ENCODE measurements around the gene SPRR2D. TPM values are rescaled to one million over a fixed set of nuclear protein-coding genes. Genes with fewer than 3 reads are reported as not detected.
"Not testable (repeated sequence)": the region's sequence is repeated elsewhere in the genome, so short reads cannot be mapped to it uniquely, and the experiment has no call there.

The SPRR2D gene
- total RNA-seq (2014; rRNA removed; shearing (Covaris generic); ENCODE audit: low replicate concordance): not detected in 2 replicates

- H3K9me3 ChIP-seq: no peaks in the 10 kb centered on the region
- H3K4me3 ChIP-seq: no peak within 1 kb of the TSS
- peaks cover 24% of the 10 kb centered on the region for H3K27me3 ChIP-seq
- no peaks in the 10 kb centered on the region for H3K36me3 ChIP-seq
- DNase-seq: no peak
Measured at GRCh38 chr1:153040950-153041631, at the start of gene SPRR2D. Gene SPRR2D (minus strand): TSS chr1:153041120. CDS start chr1:153040346, 774 bp downstream.

GRCh38 chr1:153087652-153088051 is 46.7 kb upstream of the SPRR2D start:
- H3K9me3 ChIP-seq: no peaks in the 10 kb centered on the region; the same call in 1 of the 2 replicates
- DNase-seq: no peak
- peaks cover 3% of the 10 kb centered on the region for H3K27me3 ChIP-seq
- H3K4me3 ChIP-seq: no peak overlapping the region
- H3K36me3 ChIP-seq: no peaks in the 10 kb centered on the region

GRCh38 chr1:153081736-153082135 is 40.8 kb upstream of the SPRR2D start:
- no peaks in the 10 kb centered on the region; the same call in 1 of the 2 replicates for H3K27me3 ChIP-seq
- no peak overlapping the region for H3K4me3 ChIP-seq
- 0 out of 2 replicates have a peak, but pooled peaks cover 1% of the 10 kb centered on the region for H3K9me3 ChIP-seq
- H3K36me3 ChIP-seq: no peaks in the 10 kb centered on the region
- no peak for DNase-seq

GRCh38 chr1:153072806-153073726 is 32.1 kb upstream of the SPRR2D start:
- H3K27me3 ChIP-seq: no peaks in the 10 kb centered on the region; the same call in 1 of the 2 replicates
- H3K4me3 ChIP-seq: no peak overlapping the region
- H3K36me3 ChIP-seq: no peaks in the 10 kb centered on the region
- no peaks in the 10 kb centered on the region for H3K9me3 ChIP-seq
- DNase-seq: no peak

- H3K9me3 ChIP-seq: no peaks in the 10 kb centered on the region
- peaks cover 5% of the 10 kb centered on the region for H3K27me3 ChIP-seq
- H3K4me3 ChIP-seq: no peak within 1 kb of the TSS
- DNase-seq: no peak
- no peaks in the 10 kb centered on the region for H3K36me3 ChIP-seq
Measured at GRCh38 chr1:153071511-153071910, 30.6 kb upstream of the SPRR2D start, which contains the start of gene SPRR2B. Gene SPRR2B (minus strand): TSS chr1:153071611. CDS start chr1:153070839, 772 bp downstream.

GRCh38 chr1:153070243-153070642 is 29.3 kb upstream of the SPRR2D start:
- Histone ChIP-seq H3K4me3 (no peak overlapping the region), H3K36me3 (no peaks in the 10 kb centered on the region), H3K9me3 (no peaks in the 10 kb centered on the region), H3K27me3 (peaks cover 8% of the 10 kb centered on the region)
- DNase-seq: no peak

GRCh38 chr1:153058826-153059784 is 18.2 kb upstream of the SPRR2D start:
- H3K9me3 ChIP-seq: no peaks in the 10 kb centered on the region
- H3K27me3 ChIP-seq: peaks cover 14% of the 10 kb centered on the region
- H3K4me3 ChIP-seq: no peak overlapping the region
- no peaks in the 10 kb centered on the region for H3K36me3 ChIP-seq
- DNase-seq: no peak

GRCh38 chr1:153058154-153058553 is 17.2 kb upstream of the SPRR2D start:
- DNase-seq: no peak
- H3K9me3 ChIP-seq: no peaks in the 10 kb centered on the region
- peaks cover 16% of the 10 kb centered on the region for H3K27me3 ChIP-seq
- H3K4me3 ChIP-seq: no peak overlapping the region
- H3K36me3 ChIP-seq: no peaks in the 10 kb centered on the region

GRCh38 chr1:153057375-153057774 is 16.5 kb upstream of the SPRR2D start, which contains the start of gene SPRR2A:
Gene SPRR2A (minus strand): TSS chr1:153057512. CDS start chr1:153056735, 777 bp downstream.
- Histone ChIP-seq H3K9me3 (no peaks in the 10 kb centered on the region), H3K27me3 (peaks cover 16% of the 10 kb centered on the region), H3K36me3 (no peaks in the 10 kb centered on the region), H3K4me3 (no peak within 1 kb of the TSS)
- DNase-seq: no peak

- not testable (repeated sequence) for H3K36me3 ChIP-seq, DNase-seq, H3K4me3 ChIP-seq, H3K9me3 ChIP-seq
- peaks cover 20% of the 10 kb centered on the region for H3K27me3 ChIP-seq
Measured at GRCh38 chr1:153056111-153056510, 15.2 kb upstream of the SPRR2D start.

- H3K27me3 ChIP-seq: peaks cover 16% of the 10 kb centered on the region
- no peak for DNase-seq
- H3K4me3 ChIP-seq: no peak overlapping the region
- H3K36me3 ChIP-seq: no peaks in the 10 kb centered on the region
- no peaks in the 10 kb centered on the region for H3K9me3 ChIP-seq
Measured at GRCh38 chr1:153049211-153049610, 8.3 kb upstream of the SPRR2D start.

GRCh38 chr1:153035211-153035610 is 5.7 kb downstream of the SPRR2D start:
- peaks cover 11% of the 10 kb centered on the region for H3K27me3 ChIP-seq
- DNase-seq: no peak
- H3K36me3 ChIP-seq: no peaks in the 10 kb centered on the region
- H3K9me3 ChIP-seq: no peaks in the 10 kb centered on the region
- H3K4me3 ChIP-seq: no peak overlapping the region

- H3K4me3 ChIP-seq: no peak overlapping the region
- H3K36me3 ChIP-seq: no peaks in the 10 kb centered on the region
- no peaks in the 10 kb centered on the region for H3K9me3 ChIP-seq
- H3K27me3 ChIP-seq: peaks cover 7% of the 10 kb centered on the region; the same call in 1 of the 2 replicates
- DNase-seq: peak; percentile 83
Measured at GRCh38 chr1:153032677-153033308, 8.1 kb downstream of the SPRR2D start.

GRCh38 chr1:153032073-153032472 is 8.8 kb downstream of the SPRR2D start:
- no peaks in the 10 kb centered on the region for H3K9me3 ChIP-seq
- no peak for DNase-seq
- H3K4me3 ChIP-seq: no peak overlapping the region
- no peaks in the 10 kb centered on the region for H3K36me3 ChIP-seq
- H3K27me3 ChIP-seq: 0 out of 2 replicates have a peak, but pooled peaks cover 6% of the 10 kb centered on the region

GRCh38 chr1:153030895-153031294 is 10.0 kb downstream of the SPRR2D start, which contains the start of gene SPRR1B:
Gene SPRR1B (plus strand): TSS chr1:153031203. CDS start chr1:153032346, 1,143 bp downstream.
- Histone ChIP-seq H3K4me3 (no peak within 1 kb of the TSS), H3K36me3 (no peaks in the 10 kb centered on the region), H3K27me3 (no peaks in the 10 kb centered on the region; the same call in 1 of the 2 replicates), H3K9me3 (no peaks in the 10 kb centered on the region)
- DNase-seq: no peak

Measured in MG63 (cell line).